Measurements from ENCODE around the gene ATG101.

GRCh38 chr12:52122540-52122871 is 52.7 kb downstream of the ATG101 start:
- TF ChIP-seq EZH2phosphoT487 (IDR thresholded peaks at IDR 0.05; ENCODE audit: insufficient read depth, low read depth) (no peak), EZH2 (IDR thresholded peaks at IDR 0.05; ENCODE audit: insufficient read depth, poor library complexity, severe bottlenecking) (no peak)

All from GM23248 (cell line).